ENCODE data around the gene KRT80. TPM values are rescaled to one million over a fixed set of nuclear protein-coding genes. Genes with fewer than 3 reads are reported as not detected.

KRT80 gene
- total RNA-seq, 4 donors from 2014 or later = 78.6 to 293 (median 185) TPM

DNA sequence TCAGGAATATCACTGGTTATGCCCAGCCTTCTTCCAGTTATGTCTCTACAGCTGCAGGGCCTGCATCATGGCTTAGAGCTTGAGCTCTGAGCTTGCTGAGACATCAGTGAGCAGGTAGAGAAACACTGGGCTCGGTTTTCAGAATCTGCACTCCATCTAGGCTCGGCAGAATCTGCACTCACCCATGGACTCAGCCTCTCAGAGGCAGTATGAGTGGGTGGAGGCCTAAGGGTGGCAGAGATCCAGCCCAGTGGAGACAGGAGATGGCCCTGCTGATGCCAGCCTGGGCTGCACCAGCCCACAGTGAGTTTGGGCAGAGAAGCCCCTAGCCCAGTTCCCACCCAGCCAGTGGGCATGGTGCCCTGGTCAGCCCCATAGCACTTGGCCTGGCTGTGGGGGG is 12.8 kb downstream of the KRT80 start:
- 56% methylated on average over 2 of the region's 2 CpGs for WGBS
- no peaks in the 10 kb centered on the region for H3K27me3 ChIP-seq
- TF ChIP-seq POLR2A (IDR thresholded peaks at IDR 0.05) (no peak), EP300 (IDR thresholded peaks at IDR 0.05) (no peak), POLR2AphosphoS5 (IDR thresholded peaks at IDR 0.05) (no peak)
- TF ChIP-seq, protein P1, sequence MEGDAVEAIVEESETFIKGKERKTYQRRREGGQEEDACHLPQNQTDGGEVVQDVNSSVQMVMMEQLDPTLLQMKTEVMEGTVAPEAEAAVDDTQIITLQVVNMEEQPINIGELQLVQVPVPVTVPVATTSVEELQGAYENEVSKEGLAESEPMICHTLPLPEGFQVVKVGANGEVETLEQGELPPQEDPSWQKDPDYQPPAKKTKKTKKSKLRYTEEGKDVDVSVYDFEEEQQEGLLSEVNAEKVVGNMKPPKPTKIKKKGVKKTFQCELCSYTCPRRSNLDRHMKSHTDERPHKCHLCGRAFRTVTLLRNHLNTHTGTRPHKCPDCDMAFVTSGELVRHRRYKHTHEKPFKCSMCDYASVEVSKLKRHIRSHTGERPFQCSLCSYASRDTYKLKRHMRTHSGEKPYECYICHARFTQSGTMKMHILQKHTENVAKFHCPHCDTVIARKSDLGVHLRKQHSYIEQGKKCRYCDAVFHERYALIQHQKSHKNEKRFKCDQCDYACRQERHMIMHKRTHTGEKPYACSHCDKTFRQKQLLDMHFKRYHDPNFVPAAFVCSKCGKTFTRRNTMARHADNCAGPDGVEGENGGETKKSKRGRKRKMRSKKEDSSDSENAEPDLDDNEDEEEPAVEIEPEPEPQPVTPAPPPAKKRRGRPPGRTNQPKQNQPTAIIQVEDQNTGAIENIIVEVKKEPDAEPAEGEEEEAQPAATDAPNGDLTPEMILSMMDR (IDR thresholded peaks at IDR 0.05) = no peak
- no peak overlapping the region for H3K27ac ChIP-seq
- no peaks in the 10 kb centered on the region for H3K9me3 ChIP-seq
- H3K4me3 ChIP-seq = no peak overlapping the region
- no peak for DNase-seq (ENCODE audit: low spot score in 2 of 2)
- H3K36me3 ChIP-seq = no peaks in the 10 kb centered on the region
- peaks cover 65% of the 10 kb centered on the region for H3K4me1 ChIP-seq

DNA sequence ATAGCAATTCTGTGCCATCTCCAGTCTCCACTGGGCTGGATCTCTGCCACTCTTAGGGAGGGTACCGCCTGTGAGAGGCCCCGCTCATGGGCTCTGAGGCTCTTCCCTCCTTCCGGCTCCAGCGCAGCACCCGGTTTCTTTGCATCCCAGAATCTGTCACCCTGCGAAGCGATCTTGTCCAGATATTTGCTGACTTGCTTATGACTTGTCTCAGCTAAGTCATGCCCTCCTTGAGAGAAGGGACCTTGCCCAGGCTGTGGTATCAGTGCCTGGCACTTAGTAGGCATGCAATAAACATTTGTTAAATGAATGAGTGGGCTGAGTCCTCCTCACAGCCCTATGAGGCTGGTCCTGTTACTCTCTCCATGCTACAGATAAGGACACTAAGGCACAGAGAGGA is 13.4 kb downstream of the KRT80 start:
- TF ChIP-seq, protein P1 (IDR thresholded peaks at IDR 0.05) = no peak
- TF ChIP-seq POLR2AphosphoS5 (IDR thresholded peaks at IDR 0.05) = no peak
- no peak for TF ChIP-seq POLR2A (IDR thresholded peaks at IDR 0.05)
- no peak for TF ChIP-seq EP300 (IDR thresholded peaks at IDR 0.05)
- H3K4me1 ChIP-seq = peaks cover 59% of the 10 kb centered on the region
- WGBS = 90% methylated on average over 7 of the region's 7 CpGs
- H3K27ac ChIP-seq = no peak overlapping the region
- H3K4me3 ChIP-seq = no peak overlapping the region
- DNase-seq (ENCODE audit: low spot score in 2 of 2) = no peak
- H3K9me3 ChIP-seq = no peaks in the 10 kb centered on the region
- no peaks in the 10 kb centered on the region for H3K36me3 ChIP-seq
- no peaks in the 10 kb centered on the region for H3K27me3 ChIP-seq

DNA sequence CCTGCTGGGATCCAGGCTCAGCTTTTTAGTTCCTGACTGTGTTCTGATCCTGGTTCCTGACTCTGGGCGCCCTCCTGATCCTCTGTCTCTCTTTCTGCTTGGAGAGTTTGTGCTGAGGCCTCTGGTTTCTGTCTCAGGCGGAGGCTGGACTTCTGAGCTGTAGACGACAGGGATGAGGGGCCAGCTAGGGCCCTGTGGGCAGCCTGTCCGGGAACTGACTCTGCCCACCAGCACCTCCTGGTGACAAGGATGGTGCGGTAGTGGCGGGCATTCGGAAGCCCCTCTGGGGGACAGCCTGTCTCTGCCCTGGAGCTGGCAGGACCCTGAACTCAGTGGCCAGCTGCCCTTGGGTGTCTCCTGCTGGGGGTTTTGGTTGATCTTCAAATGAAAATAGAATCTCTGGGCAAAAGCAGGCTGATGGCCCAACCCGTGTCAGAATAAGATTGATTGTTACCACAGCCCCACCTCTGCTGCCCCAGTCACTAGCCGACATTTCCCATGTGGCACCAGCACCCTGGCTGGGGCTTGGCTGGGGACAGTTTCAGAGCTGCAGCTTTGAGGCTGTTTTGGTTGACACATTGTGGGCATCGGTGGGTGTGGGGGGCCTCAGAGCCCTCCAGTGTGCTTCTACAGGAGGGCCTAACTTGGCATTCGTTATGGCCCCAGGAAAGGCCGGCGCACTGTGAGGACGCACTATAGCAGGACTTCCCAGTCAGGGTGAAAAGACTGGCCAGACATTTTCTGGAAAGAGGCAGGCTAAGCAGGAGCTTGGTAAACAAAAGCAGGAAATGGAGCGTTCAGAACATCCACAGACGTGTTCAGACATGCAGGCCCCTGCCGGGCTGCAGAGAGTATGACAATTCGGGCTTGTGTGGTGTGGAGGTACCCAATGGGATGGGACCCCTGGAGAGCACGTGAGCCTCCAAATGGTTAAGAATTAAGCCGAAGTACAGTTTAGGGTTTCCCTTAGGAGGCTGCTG is 16.2 kb downstream of the KRT80 start:
- DNase-seq (ENCODE audit: low spot score in 2 of 2) = no peak
- Histone ChIP-seq H3K9me3 (no peaks in the 10 kb centered on the region), H3K27ac (peak overlapping the region; percentile 77), H3K27me3 (no peaks in the 10 kb centered on the region), H3K4me1 (peaks cover 50% of the 10 kb centered on the region), H3K4me3 (no peak overlapping the region), H3K36me3 (no peaks in the 10 kb centered on the region)
- TF ChIP-seq POLR2A (IDR thresholded peaks at IDR 0.05) = no peak
- TF ChIP-seq, protein P1 (IDR thresholded peaks at IDR 0.05) = peak; percentile 8 to 28
- TF ChIP-seq POLR2AphosphoS5 (IDR thresholded peaks at IDR 0.05) = peak in 2 of 3 donors; percentile 26 to 34
- 39% methylated on average over 13 of the region's 20 CpGs for WGBS

DNA sequence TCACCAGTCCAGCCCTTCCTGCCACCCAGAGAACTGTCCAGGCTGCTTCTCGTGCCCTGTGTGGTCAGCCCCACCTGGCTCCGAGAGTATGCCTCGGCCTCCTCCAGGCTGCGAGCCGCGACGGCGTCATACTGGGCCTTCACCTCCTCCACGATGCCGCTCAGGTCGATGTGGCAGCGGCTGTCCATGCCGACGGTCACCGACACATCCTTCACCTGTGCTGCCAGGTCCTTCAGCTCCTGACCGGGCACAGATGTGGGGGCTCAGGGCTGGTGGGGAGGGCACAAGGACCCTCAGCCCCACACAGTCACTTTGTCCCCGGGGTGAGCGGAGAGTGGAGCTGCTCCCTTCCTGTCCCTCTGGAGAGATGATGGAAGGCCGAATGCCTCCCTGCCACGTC is 18.3 kb downstream of the KRT80 start:
- no peaks in the 10 kb centered on the region for H3K27me3 ChIP-seq
- no peaks in the 10 kb centered on the region for H3K36me3 ChIP-seq
- WGBS = 94% methylated on average over 17 of the region's 20 CpGs
- TF ChIP-seq, protein P1 (IDR thresholded peaks at IDR 0.05) = no peak
- H3K9me3 ChIP-seq = no peaks in the 10 kb centered on the region
- H3K4me3 ChIP-seq = no peak overlapping the region
- no peak overlapping the region for H3K27ac ChIP-seq
- DNase-seq (ENCODE audit: low spot score in 2 of 2) = no peak
- peaks cover 41% of the 10 kb centered on the region for H3K4me1 ChIP-seq

DNA sequence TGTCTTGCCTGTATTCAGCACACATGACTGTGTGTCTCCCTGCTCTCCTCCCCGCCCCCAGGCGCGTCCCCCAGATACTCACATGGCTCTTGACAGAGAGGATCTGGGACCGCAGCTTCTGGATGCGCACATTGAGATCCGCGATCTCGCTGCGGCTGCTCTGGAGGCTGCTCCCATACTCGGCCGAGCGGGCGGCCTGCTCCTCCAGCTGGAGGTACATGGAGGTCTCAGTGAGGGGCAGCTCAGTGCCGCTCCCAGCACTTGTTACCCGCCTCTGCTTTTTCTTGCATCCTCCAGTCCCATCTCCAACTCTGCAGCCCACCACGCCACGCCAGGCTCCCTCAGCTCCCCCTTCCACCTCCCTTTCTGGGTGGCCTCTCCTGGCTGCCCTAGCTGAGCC is 18.9 kb downstream of the KRT80 start:
- Histone ChIP-seq H3K27ac (no peak overlapping the region), H3K27me3 (no peaks in the 10 kb centered on the region), H3K4me1 (peaks cover 35% of the 10 kb centered on the region), H3K9me3 (no peaks in the 10 kb centered on the region), H3K36me3 (no peaks in the 10 kb centered on the region), H3K4me3 (no peak overlapping the region)
- 95% methylated on average over 13 of the region's 17 CpGs for WGBS
- TF ChIP-seq EP300 (IDR thresholded peaks at IDR 0.05) = no peak
- TF ChIP-seq POLR2AphosphoS5 (IDR thresholded peaks at IDR 0.05) = no peak
- no peak for DNase-seq (ENCODE audit: low spot score in 2 of 2)

Measured in suprapubic skin (tissue), 4 donors.